ENCODE data around the gene EIF3D.

EIF3D gene

GRCh38 chr22:36550701-36551495 is 21.9 kb upstream of the EIF3D start:
- H3K4me2 ChIP-seq, result peak overlapping the region; percentile 62
- no peaks in the 10 kb centered on the region for H3K9me3 ChIP-seq
- no peaks in the 10 kb centered on the region for H3K27me3 ChIP-seq
- H4K20me1 ChIP-seq, result no peaks in the 10 kb centered on the region
- TF ChIP-seq Cebpa-rat (IDR thresholded peaks at IDR 0.05), result no peak
- peaks cover 63% of the 10 kb centered on the region for H3K4me1 ChIP-seq
- H3K27ac ChIP-seq, result no peak overlapping the region
- H3K4me3 ChIP-seq, result no peak overlapping the region
- H3K9ac ChIP-seq, result no peak overlapping the region
- H3K36me3 ChIP-seq, result no peaks in the 10 kb centered on the region

GRCh38 chr22:36549033-36549432 is 20.1 kb upstream of the EIF3D start:
- peaks cover 59% of the 10 kb centered on the region for H3K4me1 ChIP-seq
- H3K27me3 ChIP-seq, result no peaks in the 10 kb centered on the region
- H3K36me3 ChIP-seq, result no peaks in the 10 kb centered on the region
- no peaks in the 10 kb centered on the region for H4K20me1 ChIP-seq
- H3K4me2 ChIP-seq, result peak overlapping the region; percentile 69
- no peak overlapping the region for H3K4me3 ChIP-seq
- peak overlapping the region; percentile 63; the same call in 1 of the 2 replicates for H3K27ac ChIP-seq
- H3K9me3 ChIP-seq, result no peaks in the 10 kb centered on the region
- TF ChIP-seq Cebpa-rat (IDR thresholded peaks at IDR 0.05), result no peak
- 0 out of 2 replicates have a peak overlapping the region, but pooled peaks have one; percentile 24 for H3K9ac ChIP-seq

- Histone ChIP-seq H3K9ac (0 out of 2 replicates have a peak overlapping the region, but pooled peaks have one; percentile 24), H3K27me3 (no peaks in the 10 kb centered on the region), H3K4me2 (peak overlapping the region; percentile 69)
These were observed 19.6 kb upstream of the EIF3D start for GRCh38 chr22:36548606-36549005.

GRCh38 chr22:36546932-36547331 is 18.0 kb upstream of the EIF3D start:
- H3K4me2 ChIP-seq, result no peak overlapping the region
- TF ChIP-seq Cebpa-rat (IDR thresholded peaks at IDR 0.05), result no peak
- no peak overlapping the region for H3K27ac ChIP-seq
- H3K4me1 ChIP-seq, result peaks cover 38% of the 10 kb centered on the region
- H3K9ac ChIP-seq, result no peak overlapping the region
- no peaks in the 10 kb centered on the region for H4K20me1 ChIP-seq
- H3K4me3 ChIP-seq, result no peak overlapping the region
- H3K36me3 ChIP-seq, result no peaks in the 10 kb centered on the region
- no peaks in the 10 kb centered on the region for H3K9me3 ChIP-seq
- H3K27me3 ChIP-seq, result no peaks in the 10 kb centered on the region

More at GRCh38 chr22:36548606-36549005, 19.6 kb upstream of the EIF3D start:
- Histone ChIP-seq H3K4me3 (no peak overlapping the region), H4K20me1 (no peaks in the 10 kb centered on the region), H3K4me1 (peaks cover 55% of the 10 kb centered on the region), H3K27ac (peak overlapping the region; percentile 63; the same call in 1 of the 2 replicates), H3K36me3 (no peaks in the 10 kb centered on the region), H3K9me3 (no peaks in the 10 kb centered on the region)
- no peak for TF ChIP-seq Cebpa-rat (IDR thresholded peaks at IDR 0.05)

- no peak overlapping the region; the same call in 1 of the 2 replicates for H3K9ac ChIP-seq
These were observed 17.3 kb upstream of the EIF3D start for GRCh38 chr22:36546092-36546804.

GRCh38 chr22:36544107-36544620 is 15.2 kb upstream of the EIF3D start:
- H3K9ac ChIP-seq, result no peak overlapping the region

More at GRCh38 chr22:36546092-36546804, 17.3 kb upstream of the EIF3D start:
- no peaks in the 10 kb centered on the region for H4K20me1 ChIP-seq
- H3K4me1 ChIP-seq, result peaks cover 32% of the 10 kb centered on the region
- H3K27me3 ChIP-seq, result no peaks in the 10 kb centered on the region
- no peak overlapping the region for H3K4me3 ChIP-seq
- H3K27ac ChIP-seq, result 0 out of 2 replicates have a peak overlapping the region, but pooled peaks have one; percentile 10
- no peaks in the 10 kb centered on the region for H3K36me3 ChIP-seq
- H3K9me3 ChIP-seq, result no peaks in the 10 kb centered on the region
- H3K4me2 ChIP-seq, result peak overlapping the region; percentile 24
- no peak for TF ChIP-seq Cebpa-rat (IDR thresholded peaks at IDR 0.05)

GRCh38 chr22:36541831-36542411 is 13.0 kb upstream of the EIF3D start:
- Histone ChIP-seq H3K9ac (no peak overlapping the region), H4K20me1 (no peaks in the 10 kb centered on the region), H3K27me3 (no peaks in the 10 kb centered on the region), H3K4me1 (peaks cover 7% of the 10 kb centered on the region; the same call in 1 of the 2 replicates), H3K36me3 (no peaks in the 10 kb centered on the region), H3K4me2 (no peak overlapping the region), H3K4me3 (no peak overlapping the region), H3K27ac (no peak overlapping the region), H3K9me3 (no peaks in the 10 kb centered on the region)
- no peak for TF ChIP-seq Cebpa-rat (IDR thresholded peaks at IDR 0.05)

More at GRCh38 chr22:36544107-36544620, 15.2 kb upstream of the EIF3D start:
- Histone ChIP-seq H3K27ac (no peak overlapping the region), H3K27me3 (no peaks in the 10 kb centered on the region), H3K4me3 (no peak overlapping the region), H3K4me2 (no peak overlapping the region), H3K36me3 (no peaks in the 10 kb centered on the region), H3K4me1 (peaks cover 15% of the 10 kb centered on the region), H4K20me1 (no peaks in the 10 kb centered on the region), H3K9me3 (no peaks in the 10 kb centered on the region)
- no peak for TF ChIP-seq Cebpa-rat (IDR thresholded peaks at IDR 0.05)

GRCh38 chr22:36540867-36541642 is 12.1 kb upstream of the EIF3D start:
- Histone ChIP-seq H3K36me3 (no peaks in the 10 kb centered on the region), H3K27ac (no peak overlapping the region), H3K4me2 (no peak overlapping the region), H4K20me1 (no peaks in the 10 kb centered on the region), H3K4me1 (peaks cover 5% of the 10 kb centered on the region; the same call in 1 of the 2 replicates), H3K4me3 (no peak overlapping the region), H3K9me3 (no peaks in the 10 kb centered on the region), H3K9ac (no peak overlapping the region), H3K27me3 (no peaks in the 10 kb centered on the region)
- no peak for TF ChIP-seq Cebpa-rat (IDR thresholded peaks at IDR 0.05)

- H3K4me3 ChIP-seq, result no peak overlapping the region
- H3K4me2 ChIP-seq, result no peak overlapping the region
- H3K9ac ChIP-seq, result no peak overlapping the region
- no peak for TF ChIP-seq Cebpa-rat (IDR thresholded peaks at IDR 0.05)
- no peaks in the 10 kb centered on the region for H3K4me1 ChIP-seq
- no peaks in the 10 kb centered on the region for H3K36me3 ChIP-seq
- H3K9me3 ChIP-seq, result 0 out of 2 replicates have a peak, but pooled peaks cover 7% of the 10 kb centered on the region
- no peaks in the 10 kb centered on the region for H4K20me1 ChIP-seq
- no peaks in the 10 kb centered on the region for H3K27me3 ChIP-seq
- H3K27ac ChIP-seq, result no peak overlapping the region
These were observed 9.6 kb upstream of the EIF3D start for GRCh38 chr22:36538529-36538928.

Data from BLaER1 (cell line).